HEK293 (cell line): ENCODE measurements around the gene IFRD2.

Experiments used
- EGR2 ChIP-seq: fragments of 450-650 bp; formaldehyde crosslinking; IDR thresholded peaks from 2 replicates; pipeline ENCODE4 v1.5.1; 2016; ENCODE audit warnings: low read depth, missing biosample characterization, missing genetic modification characterization
- GLIS1 ChIP-seq: fragments of 450-650 bp; formaldehyde crosslinking; IDR thresholded peaks from 2 replicates; pipeline ENCODE4 v1.5.1; 2016; ENCODE audit warnings: missing biosample characterization, missing genetic modification characterization
- HIC1 ChIP-seq: fragments of 450-650 bp; formaldehyde crosslinking; IDR thresholded peaks from 2 replicates; pipeline ENCODE4 v1.5.1; 2016; ENCODE audit warnings: missing biosample characterization, missing genetic modification characterization
- HOXC10 ChIP-seq: sonication (generic); formaldehyde crosslinking; IDR thresholded peaks from 2 replicates; pipeline ENCODE4 v1.8.1; 2023; ENCODE audit warnings: mild to moderate bottlenecking, missing genetic modification reagents
- HOXD13 ChIP-seq: sonication (generic); formaldehyde crosslinking; IDR thresholded peaks from 2 replicates; pipeline ENCODE4 v1.8.0; 2022; ENCODE audit warnings: missing genetic modification reagents, borderline replicate concordance
- SCRT2 ChIP-seq: fragments of 450-650 bp; formaldehyde crosslinking; IDR thresholded peaks from 2 replicates; pipeline ENCODE4 v1.5.1; 2016; ENCODE audit warnings: missing biosample characterization, missing genetic modification characterization
- SP3 ChIP-seq: fragments of 450-650 bp; formaldehyde crosslinking; IDR thresholded peaks from 2 replicates; pipeline ENCODE4 v1.5.1; 2016; ENCODE audit warnings: missing biosample characterization, missing genetic modification characterization
- WT1 ChIP-seq: fragments of 450-650 bp; formaldehyde crosslinking; IDR thresholded peaks from 2 replicates; pipeline ENCODE4 v1.5.1; 2016; ENCODE audit warnings: missing biosample characterization, missing genetic modification characterization
- ZBTB11 ChIP-seq: fragments of 450-650 bp; formaldehyde crosslinking; conservative IDR thresholded peaks from 2 replicates; pipeline ENCODE4 v1.5.1; 2016; ENCODE audit warnings: low read depth, missing biosample characterization, missing genetic modification characterization
- ZNF132 ChIP-seq: fragments of 450-650 bp; formaldehyde crosslinking; IDR thresholded peaks from 2 replicates; pipeline ENCODE4 v1.5.1; 2017; ENCODE audit warnings: missing biosample characterization, missing genetic modification characterization, borderline replicate concordance
- ZNF155 ChIP-seq: fragments of 450-650 bp; formaldehyde crosslinking; IDR thresholded peaks from 2 replicates; pipeline ENCODE4 v1.5.1; 2016; ENCODE audit warnings: missing biosample characterization, missing genetic modification characterization
- ZNF16 ChIP-seq: fragments of 450-650 bp; formaldehyde crosslinking; IDR thresholded peaks from 2 replicates; pipeline ENCODE4 v1.5.1; 2016; ENCODE audit warnings: low read depth, missing biosample characterization, missing genetic modification characterization
- ZNF221 ChIP-seq: fragments of 450-650 bp; formaldehyde crosslinking; IDR thresholded peaks from 2 replicates; pipeline ENCODE4 v1.5.1; 2017; ENCODE audit warnings: missing biosample characterization, missing genetic modification characterization, borderline replicate concordance
- ZNF23 ChIP-seq: fragments of 450-650 bp; formaldehyde crosslinking; IDR thresholded peaks from 2 replicates; pipeline ENCODE4 v1.5.1; 2016; ENCODE audit warnings: missing biosample characterization, missing genetic modification characterization, borderline replicate concordance
- ZNF239 ChIP-seq: fragments of 450-650 bp; formaldehyde crosslinking; IDR thresholded peaks from 2 replicates; pipeline ENCODE4 v1.5.1; 2016; ENCODE audit warnings: missing biosample characterization, missing genetic modification characterization
- ZNF26 ChIP-seq: fragments of 450-650 bp; formaldehyde crosslinking; IDR thresholded peaks from 2 replicates; pipeline ENCODE4 v1.5.1; 2016; ENCODE audit warnings: missing biosample characterization, missing genetic modification characterization
- ZNF366 ChIP-seq: fragments of 450-650 bp; formaldehyde crosslinking; conservative IDR thresholded peaks from 2 replicates; pipeline ENCODE4 v1.5.1; 2016; ENCODE audit warnings: missing biosample characterization, missing genetic modification characterization
- ZNF394 ChIP-seq: fragments of 450-650 bp; formaldehyde crosslinking; IDR thresholded peaks from 2 replicates; pipeline ENCODE4 v1.5.1; 2016; ENCODE audit warnings: missing biosample characterization, missing genetic modification characterization, mild to moderate bottlenecking, moderate library complexity, borderline replicate concordance
- ZNF404 ChIP-seq: fragments of 450-650 bp; formaldehyde crosslinking; IDR thresholded peaks from 2 replicates; pipeline ENCODE4 v1.5.1; 2017; ENCODE audit warnings: missing biosample characterization, missing genetic modification characterization
- ZNF510 ChIP-seq: fragments of 450-650 bp; formaldehyde crosslinking; IDR thresholded peaks from 2 replicates; pipeline ENCODE4 v1.5.1; 2018; ENCODE audit warnings: mild to moderate bottlenecking, missing genetic modification characterization, missing biosample characterization; ENCODE audit not compliant: insufficient replicate concordance
- ZNF514 ChIP-seq: fragments of 450-650 bp; formaldehyde crosslinking; IDR thresholded peaks from 2 replicates; pipeline ENCODE4 v1.5.1; 2016; ENCODE audit warnings: missing biosample characterization, missing genetic modification characterization
- ZNF645 ChIP-seq: fragments of 450-650 bp; formaldehyde crosslinking; IDR thresholded peaks from 2 replicates; pipeline ENCODE4; 2016; ENCODE audit warnings: missing biosample characterization, missing genetic modification characterization
- ZNF664 ChIP-seq: fragments of 450-650 bp; formaldehyde crosslinking; IDR thresholded peaks from 2 replicates; pipeline ENCODE4 v1.5.1; 2016; ENCODE audit warnings: missing biosample characterization, missing genetic modification characterization
- ZNF677 ChIP-seq: fragments of 450-650 bp; IDR thresholded peaks from 2 replicates; pipeline ENCODE4 v1.5.0; 2018; ENCODE audit warnings: missing biosample characterization, mild to moderate bottlenecking, missing genetic modification characterization, moderate library complexity
- ZNF701 ChIP-seq: fragments of 450-650 bp; formaldehyde crosslinking; IDR thresholded peaks from 2 replicates; pipeline ENCODE4 v1.5.1; 2016; ENCODE audit warnings: missing biosample characterization, missing genetic modification characterization
- ZNF707 ChIP-seq: fragments of 450-650 bp; formaldehyde crosslinking; IDR thresholded peaks from 2 replicates; pipeline ENCODE4 v1.5.1; 2016; ENCODE audit warnings: missing biosample characterization, missing genetic modification characterization
- ZNF768 ChIP-seq: fragments of 450-650 bp; formaldehyde crosslinking; IDR thresholded peaks from 2 replicates; pipeline ENCODE4 v1.5.1; 2018; ENCODE audit warnings: missing biosample characterization, mild to moderate bottlenecking, missing genetic modification characterization
- ZNF777 ChIP-seq: fragments of 450-650 bp; formaldehyde crosslinking; IDR thresholded peaks from 2 replicates; pipeline ENCODE4 v1.5.1; 2017; ENCODE audit warnings: missing biosample characterization, missing genetic modification characterization, borderline replicate concordance
- ZNF785 ChIP-seq: fragments of 450-650 bp; formaldehyde crosslinking; IDR thresholded peaks from 2 replicates; pipeline ENCODE4 v1.5.1; 2016; ENCODE audit warnings: missing biosample characterization, missing genetic modification characterization
- ZNF837 ChIP-seq: fragments of 450-650 bp; formaldehyde crosslinking; IDR thresholded peaks from 2 replicates; pipeline ENCODE4 v1.5.1; 2016; ENCODE audit warnings: missing biosample characterization, missing genetic modification characterization
- ZSCAN16 ChIP-seq: fragments of 450-650 bp; formaldehyde crosslinking; IDR thresholded peaks from 2 replicates; pipeline ENCODE4 v1.5.1; 2016; ENCODE audit warnings: missing biosample characterization, missing genetic modification characterization
- ZSCAN23 ChIP-seq: fragments of 450-650 bp; formaldehyde crosslinking; IDR thresholded peaks from 2 replicates; pipeline ENCODE4 v1.5.1; 2016; ENCODE audit warnings: missing biosample characterization, missing genetic modification characterization
- ZSCAN5A ChIP-seq: fragments of 450-650 bp; formaldehyde crosslinking; IDR thresholded peaks from 2 replicates; pipeline ENCODE4 v1.5.1; 2016; ENCODE audit warnings: missing biosample characterization, missing genetic modification characterization

Gene IFRD2

GRCh38 chr3:50264383-50264963 is 27.8 kb downstream of the IFRD2 start (continued):
- TF ChIP-seq ZNF837 (tag by site-specific recombination) (no peak), SP3 (tag by site-specific recombination) (peak; percentile 87), ZNF701 (tag by site-specific recombination) (no peak), WT1 (tag by site-specific recombination) (peak; percentile 87), HIC1 (tag by site-specific recombination) (0 out of 2 replicates have a peak, but pooled peaks have one; percentile 17), ZNF239 (tag by site-specific recombination) (no peak), ZNF132 (no peak), ZSCAN5A (tag by site-specific recombination) (no peak), ZNF664 (no peak), ZNF777 (tag by site-specific recombination) (no peak), ZNF26 (no peak), ZSCAN23 (tag by site-specific recombination) (no peak), ZNF707 (tag by site-specific recombination) (no peak), ZNF645 (no peak), ZNF16 (tag by site-specific recombination) (no peak), ZNF677 (tag by site-specific recombination) (no peak), ZNF221 (tag by site-specific recombination) (no peak), EGR2 (tag by site-specific recombination) (peak; percentile 79), ZNF366 (peak; percentile 90), ZNF155 (no peak), ZNF768 (tag by site-specific recombination) (no peak), HOXD13 (CRISPR knock-in tag) (no peak), SCRT2 (tag by site-specific recombination) (no peak), ZNF785 (tag by site-specific recombination) (no peak), GLIS1 (tag by site-specific recombination) (peak; percentile 84), ZNF514 (no peak), ZBTB11 (tag by site-specific recombination) (no peak), ZNF394 (tag by site-specific recombination) (no peak), ZNF404 (tag by site-specific recombination) (no peak), ZNF510 (tag by site-specific recombination) (no peak), ZNF23 (no peak), HOXC10 (CRISPR knock-in tag) (no peak), ZSCAN16 (tag by site-specific recombination) (no peak)
